Activated CD8-positive, alpha-beta memory T cell treated with anti-CD3 and anti-CD28 coated beads, Interleukin-2, amount 10 ng/mL, durations not matched to agents 7 days and 5 days (primary cell): ENCODE data around the gene SLTM. TPM values are rescaled to one million over a fixed set of nuclear protein-coding genes. Genes with fewer than 3 reads are reported as not detected.
A peak's percentile ranks its signal among the peaks of the same experiment; 100 is the strongest.
"Not testable (repeated sequence)": the region's sequence is repeated elsewhere in the genome, so short reads cannot be mapped to it uniquely, and the experiment has no call there.

Experiments used
- ATAC-seq: fragments of 150-1000 bp; cut with Tn5 transposase; one replicate; pipeline ENCODE4 v1.10.0; 2021; ENCODE audit warnings: moderate library complexity
- CTCF ChIA-PET: fragments of 350-600 bp; sonication (Branson Sonifier 250); formaldehyde crosslinking; loops from one replicate; lab custom pipeline; 2021; ENCODE audit warnings: antibody characterized with exemption; lab: Charles Lee
- DNase-seq: peaks from one replicate; pipeline ENCODE4 v3.0.0-alpha.2; 2020
- H3K27ac Mint-ChIP-seq: one replicate; pipeline ENCODE4 v1.8.0; 2021; ENCODE audit warnings: mild to moderate bottlenecking, mixed read lengths
- H3K27me3 Mint-ChIP-seq: one replicate; pipeline ENCODE4 v1.8.0; 2021; ENCODE audit warnings: mixed read lengths
- H3K36me3 Mint-ChIP-seq: one replicate; pipeline ENCODE4 v1.8.0; 2021; ENCODE audit warnings: mild to moderate bottlenecking, mixed read lengths
- H3K4me1 Mint-ChIP-seq: one replicate; pipeline ENCODE4 v1.8.0; 2021; ENCODE audit warnings: mixed read lengths
- H3K4me3 Mint-ChIP-seq: one replicate; pipeline ENCODE4 v1.8.0; 2021; ENCODE audit warnings: mild to moderate bottlenecking, moderate library complexity, mixed read lengths
- H3K9me3 Mint-ChIP-seq: one replicate; pipeline ENCODE4 v1.8.0; 2022; ENCODE audit warnings: low read depth, mixed read lengths
- total RNA-seq, 2 experiments: library from RNA; stranded (reverse); gene quantifications; one replicate each; pipeline ENCODE4 v1.2.3, GENCODE V29; 2021

Gene SLTM
- total RNA-seq, 2 experiments from 2014 or later = 128 to 132 TPM

DNA sequence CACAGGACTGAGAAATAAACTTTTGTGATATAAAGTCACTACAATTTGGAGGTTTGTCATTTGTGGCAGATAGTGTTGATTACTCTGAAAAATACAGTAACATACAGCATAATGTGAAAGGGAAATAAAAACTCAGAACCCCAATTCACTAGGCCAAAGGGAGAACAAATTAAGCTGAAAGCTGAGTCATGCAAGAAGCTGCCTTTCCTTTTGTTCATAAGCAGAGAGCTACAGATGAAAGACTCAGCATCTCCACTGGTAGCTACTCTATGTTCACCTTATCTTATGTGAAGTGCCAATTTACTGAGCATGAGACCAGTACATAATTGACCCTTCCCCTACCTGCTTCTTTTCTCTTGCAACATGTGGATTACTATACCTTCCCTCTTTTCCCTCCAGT lies 19.3 kb upstream of the SLTM start:
- Mint-ChIP-seq H3K4me3 (no peak overlapping the region), H3K27ac (peak overlapping the region; percentile 8), H3K36me3 (no peaks in the 10 kb centered on the region), H3K4me1 (peaks cover 17% of the 10 kb centered on the region), H3K27me3 (peaks cover 4% of the 10 kb centered on the region), H3K9me3 (no peaks in the 10 kb centered on the region)
- CTCF ChIA-PET = interaction anchor here (0.9 to 1.5 kb wide), 5 partner anchors 10 to 725 kb away, joined by 3 to 5 read pairs (median 4); no protein-coding TSS in a partner anchor
- ATAC-seq (peak; percentile 32), DNase-seq (no peak)

DNA sequence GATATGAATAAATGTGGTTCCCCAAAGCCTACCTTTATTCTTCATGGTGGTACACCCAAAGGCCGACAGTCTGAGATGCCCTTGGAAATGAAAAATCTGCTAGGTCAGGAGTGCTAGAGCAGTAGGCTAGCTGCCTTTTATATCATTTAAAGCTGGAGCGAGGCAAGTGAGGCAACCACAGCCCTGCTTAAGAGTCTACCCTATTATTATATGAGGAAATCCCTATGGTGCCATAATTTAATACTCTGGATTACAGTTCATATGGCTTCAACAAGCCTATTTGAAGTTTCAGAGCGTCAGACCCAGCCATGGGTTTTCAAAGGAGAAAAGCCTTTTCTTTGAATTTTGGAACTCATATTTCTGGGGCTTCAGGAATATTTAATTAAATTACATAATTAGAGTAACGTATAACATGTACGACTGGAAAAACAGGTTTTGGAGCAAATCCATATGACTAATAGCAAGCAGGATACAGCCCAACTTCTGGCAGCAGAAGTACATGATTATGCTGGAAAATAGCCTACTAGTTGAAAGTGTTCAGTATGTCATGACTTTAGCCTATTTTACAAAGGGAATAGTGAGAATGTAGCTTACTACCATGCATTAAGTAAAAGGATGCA lies 18.0 kb upstream of the SLTM start:
- no peaks in the 10 kb centered on the region for H3K36me3 Mint-ChIP-seq
- H3K4me1 Mint-ChIP-seq = peaks cover 12% of the 10 kb centered on the region
- no peaks in the 10 kb centered on the region for H3K9me3 Mint-ChIP-seq
- ATAC-seq (no peak), DNase-seq (no peak)
- CTCF ChIA-PET = interaction anchor here (1.0 to 1.5 kb wide), 3 partner anchors 28 to 550 kb away, joined by 3 to 5 read pairs (median 3); no protein-coding TSS in a partner anchor
- no peak overlapping the region for H3K4me3 Mint-ChIP-seq
- H3K27me3 Mint-ChIP-seq = peaks cover 4% of the 10 kb centered on the region
- H3K27ac Mint-ChIP-seq = no peak overlapping the region

- no peak overlapping the region for H3K4me3 Mint-ChIP-seq
- H3K27me3 Mint-ChIP-seq = peaks cover 4% of the 10 kb centered on the region
- no peak overlapping the region for H3K27ac Mint-ChIP-seq
- no peak for DNase-seq
- peaks cover under 1% of the 10 kb centered on the region for H3K4me1 Mint-ChIP-seq
- H3K36me3 Mint-ChIP-seq = no peaks in the 10 kb centered on the region
- CTCF ChIA-PET = no interaction called here
- no peak for ATAC-seq
- H3K9me3 Mint-ChIP-seq = no peaks in the 10 kb centered on the region
Measured at GRCh38 chr15:58947179-58947578, 13.7 kb upstream of the SLTM start.

- ATAC-seq, H3K9me3 Mint-ChIP-seq, DNase-seq, H3K27me3 Mint-ChIP-seq: not testable (repeated sequence)
- CTCF ChIA-PET = interaction anchor here (0.7 to 0.8 kb wide), 2 partner anchors 18 to 560 kb away, joined by 3 to 4 read pairs; no protein-coding TSS in a partner anchor
- peak overlapping the region; percentile 99 for H3K4me3 Mint-ChIP-seq
- H3K36me3 Mint-ChIP-seq = peaks cover 18% of the 10 kb centered on the region
- peak overlapping the region; percentile 97 for H3K27ac Mint-ChIP-seq
- H3K4me1 Mint-ChIP-seq = peaks cover 25% of the 10 kb centered on the region
Measured at GRCh38 chr15:58934974-58935373, 1.5 kb upstream of the SLTM start.

- H3K27ac Mint-ChIP-seq = peak overlapping the region; percentile 97
- CTCF ChIA-PET = no interaction called here
Measured at GRCh38 chr15:58934521-58934920, 1.0 kb upstream of the SLTM start.

GRCh38 chr15:58934114-58934447 lies 602 bp upstream of the SLTM start:
- H3K9me3 Mint-ChIP-seq = no peaks in the 10 kb centered on the region
- peak overlapping the region; percentile 97 for H3K27ac Mint-ChIP-seq
- ATAC-seq = no peak
- H3K4me1 Mint-ChIP-seq = peaks cover 27% of the 10 kb centered on the region
- peaks cover 19% of the 10 kb centered on the region for H3K36me3 Mint-ChIP-seq
- no peak for DNase-seq
- H3K4me3 Mint-ChIP-seq = peak overlapping the region; percentile 99
- H3K27me3 Mint-ChIP-seq = peaks cover 3% of the 10 kb centered on the region
- CTCF ChIA-PET = no interaction called here

More at GRCh38 chr15:58934521-58934920, 1.0 kb upstream of the SLTM start:
- H3K4me1 Mint-ChIP-seq = peaks cover 27% of the 10 kb centered on the region
- ATAC-seq (no peak), DNase-seq (no peak)
- H3K27me3 Mint-ChIP-seq = peaks cover 3% of the 10 kb centered on the region
- H3K4me3 Mint-ChIP-seq = peak overlapping the region; percentile 99
- no peaks in the 10 kb centered on the region for H3K9me3 Mint-ChIP-seq
- H3K36me3 Mint-ChIP-seq = peaks cover 18% of the 10 kb centered on the region

DNA sequence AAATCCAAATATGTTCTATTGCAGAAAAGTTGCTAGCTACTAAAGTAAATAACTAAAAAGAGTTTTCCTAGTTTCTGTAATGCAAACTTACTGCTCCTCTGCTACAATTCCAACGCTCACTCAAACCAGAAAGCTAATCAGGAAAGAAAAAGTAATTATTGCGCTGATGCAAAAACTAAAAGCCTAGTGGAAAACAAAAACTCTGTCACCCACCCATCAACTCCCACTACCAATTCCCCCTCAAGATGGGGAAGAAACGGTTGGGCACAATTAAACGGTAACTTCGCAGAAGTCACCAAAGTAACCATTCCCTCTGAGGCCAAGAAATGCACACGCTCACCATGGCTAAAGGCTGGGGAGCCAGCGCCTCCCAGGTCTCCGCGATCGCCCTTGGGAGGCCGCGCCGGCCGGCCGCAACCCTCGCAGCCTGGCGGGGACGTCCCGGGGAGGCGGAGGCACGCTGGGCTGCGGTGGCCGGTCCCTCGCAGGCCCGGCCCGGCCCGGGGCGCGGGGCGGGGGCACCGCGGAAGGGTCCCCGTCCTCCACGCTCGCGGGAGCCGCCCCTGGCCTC lies 684 bp downstream of the SLTM start:
- Mint-ChIP-seq H3K27me3 (no peaks in the 10 kb centered on the region), H3K4me3 (peak overlapping the region; percentile 99), H3K4me1 (peaks cover 28% of the 10 kb centered on the region), H3K9me3 (no peaks in the 10 kb centered on the region), H3K27ac (peak overlapping the region; percentile 95), H3K36me3 (peaks cover 28% of the 10 kb centered on the region)
- ATAC-seq (no peak), DNase-seq (no peak)
- CTCF ChIA-PET = interaction anchor here (0.9 to 2.4 kb wide), 3 partner anchors 15 to 162 kb away, joined by 4 to 10 read pairs (median 5); no protein-coding TSS in a partner anchor

- Mint-ChIP-seq H3K4me3 (peak overlapping the region; percentile 99), H3K36me3 (peaks cover 28% of the 10 kb centered on the region), H3K27ac (peak overlapping the region; percentile 95), H3K4me1 (peaks cover 25% of the 10 kb centered on the region), H3K27me3 (no peaks in the 10 kb centered on the region), H3K9me3 (no peaks in the 10 kb centered on the region)
- CTCF ChIA-PET = interaction anchor here (0.7 to 2.4 kb wide), 4 partner anchors 12 to 161 kb away, joined by 3 to 10 read pairs (median 4); no protein-coding TSS in a partner anchor
- DNase-seq = no peak
- no peak for ATAC-seq
Measured at GRCh38 chr15:58931987-58932588, 1.4 kb downstream of the SLTM start.

GRCh38 chr15:58929891-58930416 lies 3.5 kb downstream of the SLTM start:
- H3K9me3 Mint-ChIP-seq = no peaks in the 10 kb centered on the region
- H3K36me3 Mint-ChIP-seq = peaks cover 36% of the 10 kb centered on the region
- peaks cover 29% of the 10 kb centered on the region for H3K4me1 Mint-ChIP-seq
- H3K4me3 Mint-ChIP-seq = no peak overlapping the region
- H3K27me3 Mint-ChIP-seq = no peaks in the 10 kb centered on the region
- CTCF ChIA-PET = interaction anchor here (1.3 to 1.5 kb wide), 2 partner anchors 13 to 159 kb away, joined by 3 to 4 read pairs; partner anchors contain the start of gene MINDY2
- ATAC-seq = no peak
- DNase-seq = no peak
- no peak overlapping the region for H3K27ac Mint-ChIP-seq

DNA sequence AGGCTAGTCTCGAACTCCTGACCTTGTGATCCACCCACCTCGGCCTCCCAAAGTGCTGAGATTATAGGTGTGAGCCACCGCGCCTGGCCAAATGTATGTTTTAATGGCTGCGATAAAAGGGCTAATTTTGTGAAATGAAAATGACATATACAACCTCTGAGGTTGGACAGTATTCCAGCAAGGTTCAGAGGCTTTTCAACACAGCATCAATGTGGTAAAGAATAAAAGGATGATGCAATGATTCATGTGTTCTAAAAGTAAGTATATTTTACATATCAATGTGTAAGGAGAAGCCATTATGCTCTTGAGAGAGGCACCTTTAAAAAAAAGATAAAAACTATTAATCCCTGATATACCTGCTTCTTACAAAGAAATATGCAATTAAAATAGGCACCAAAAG lies 6.7 kb downstream of the SLTM start:
- DNase-seq = no peak
- H3K27ac Mint-ChIP-seq = peak overlapping the region; percentile 32
- H3K9me3 Mint-ChIP-seq = no peaks in the 10 kb centered on the region
- CTCF ChIA-PET = no interaction called here
- no peak overlapping the region for H3K4me3 Mint-ChIP-seq
- peaks cover 39% of the 10 kb centered on the region for H3K4me1 Mint-ChIP-seq
- H3K36me3 Mint-ChIP-seq = peaks cover 37% of the 10 kb centered on the region
- H3K27me3 Mint-ChIP-seq = no peaks in the 10 kb centered on the region
- ATAC-seq = no peak

DNA sequence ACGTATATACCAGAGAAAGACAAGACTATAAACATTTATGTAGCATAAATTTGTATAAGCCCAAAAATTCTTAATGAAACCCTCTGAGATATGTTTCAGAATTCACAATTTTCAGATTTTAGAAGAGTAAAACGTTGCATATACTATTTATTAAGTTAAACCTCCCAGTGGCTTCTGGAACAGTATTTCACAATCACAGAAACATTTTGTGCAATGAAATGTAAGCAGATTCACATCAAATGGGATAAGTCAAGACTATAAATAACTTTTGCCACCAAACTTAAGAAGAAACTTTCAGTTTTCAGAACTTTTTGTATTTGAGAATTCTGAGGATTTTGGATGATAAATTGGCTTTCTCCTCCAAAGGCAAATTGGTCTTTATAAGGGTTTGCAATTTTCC lies 9.2 kb downstream of the SLTM start:
- Mint-ChIP-seq H3K27me3 (no peaks in the 10 kb centered on the region), H3K36me3 (peaks cover 36% of the 10 kb centered on the region), H3K4me3 (no peak overlapping the region), H3K4me1 (peaks cover 30% of the 10 kb centered on the region), H3K27ac (peak overlapping the region; percentile 59), H3K9me3 (no peaks in the 10 kb centered on the region)
- CTCF ChIA-PET = interaction anchor here (1.8 kb wide), 1 partner anchor 19 kb away, joined by 4 read pairs; no protein-coding TSS in a partner anchor
- ATAC-seq (no peak), DNase-seq (no peak)

GRCh38 chr15:58923696-58924300 lies 9.7 kb downstream of the SLTM start:
- no peak for DNase-seq
- ATAC-seq = no peak

DNA sequence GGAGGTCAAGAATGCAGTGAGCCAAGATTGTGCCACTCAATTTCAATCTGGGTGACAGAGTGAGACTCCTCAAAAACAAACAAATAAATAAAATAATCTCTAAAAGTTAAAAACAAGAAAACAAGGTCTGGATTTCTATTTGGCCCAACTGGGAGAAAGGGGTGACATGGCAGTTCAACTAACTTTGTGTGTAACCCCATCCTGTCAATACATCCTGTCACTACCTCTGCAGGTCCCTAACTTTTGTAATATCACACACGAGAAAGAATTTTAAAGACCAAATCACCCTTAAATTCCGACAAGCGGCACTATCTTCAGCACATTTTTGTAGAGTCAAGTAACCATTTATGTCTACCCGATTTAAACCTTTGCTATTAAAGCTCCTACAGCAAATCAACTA lies 10.2 kb downstream of the SLTM start:
- H3K36me3 Mint-ChIP-seq = peaks cover 30% of the 10 kb centered on the region
- H3K4me1 Mint-ChIP-seq = peaks cover 30% of the 10 kb centered on the region
- ATAC-seq (peak; percentile 55), DNase-seq (no peak)
- peak overlapping the region; percentile 63 for H3K27ac Mint-ChIP-seq
- no peaks in the 10 kb centered on the region for H3K9me3 Mint-ChIP-seq
- CTCF ChIA-PET = interaction anchor here (0.5 to 0.6 kb wide), 2 partner anchors 19 to 552 kb away, joined by 3 read pairs; no protein-coding TSS in a partner anchor
- H3K27me3 Mint-ChIP-seq = no peaks in the 10 kb centered on the region
- no peak overlapping the region for H3K4me3 Mint-ChIP-seq

More at GRCh38 chr15:58923696-58924300, 9.7 kb downstream of the SLTM start:
- H3K27me3 Mint-ChIP-seq = no peaks in the 10 kb centered on the region
- peaks cover 30% of the 10 kb centered on the region for H3K4me1 Mint-ChIP-seq
- CTCF ChIA-PET = interaction anchor here (0.6 to 1.8 kb wide), 2 partner anchors 19 kb away, joined by 3 to 4 read pairs; no protein-coding TSS in a partner anchor
- H3K4me3 Mint-ChIP-seq = no peak overlapping the region
- no peaks in the 10 kb centered on the region for H3K9me3 Mint-ChIP-seq
- peak overlapping the region; percentile 63 for H3K27ac Mint-ChIP-seq
- peaks cover 33% of the 10 kb centered on the region for H3K36me3 Mint-ChIP-seq
